Measurements from ENCODE around the gene SRP14. TPM values are rescaled to one million over a fixed set of nuclear protein-coding genes. Genes with fewer than 3 reads are reported as not detected.
A peak's percentile ranks its signal among the peaks of the same experiment; 100 is the strongest.
"Not testable (repeated sequence)": the region's sequence is repeated elsewhere in the genome, so short reads cannot be mapped to it uniquely, and the experiment has no call there.

The SRP14 gene
- polyA plus RNA-seq (ENCODE audit: insufficient read depth in 1 of 5, insufficient read length in 5 of 5, low replicate concordance in 1 of 5): 100 to 1,000 TPM; 506 to 659 (median 563) TPM
- long read RNA-seq, donor 1, transcript SRP14-201 (5 exons, 1,077 nt): major isoform, 725 of 919 reads
- long read RNA-seq, donor 1, transcript SRP14-205 (4 exons, 578 nt): minor isoform, 12 of 919 reads
- long read RNA-seq, donor 1, transcript SRP14-204 (4 exons, 780 nt): minor isoform, 59 of 919 reads
- long read RNA-seq, donor 1, partial matches to known transcripts: 75 of 919 reads
- long read RNA-seq, donor 1, other reads (novel, unspliced or antisense): 47 of 919 reads
- long read RNA-seq, donor 2, transcript SRP14-201 (5 exons, 1,077 nt): major isoform, 376 of 447 reads
- long read RNA-seq, donor 2, transcript SRP14-204 (4 exons, 780 nt): minor isoform, 21 of 447 reads
- long read RNA-seq, donor 2, partial matches to known transcripts: 13 of 447 reads
- long read RNA-seq, donor 2, other reads (novel, unspliced or antisense): 33 of 447 reads
- long read RNA-seq, donor 3, transcript SRP14-204 (4 exons, 780 nt): minor isoform, 48 of 615 reads
- long read RNA-seq, donor 3, transcript SRP14-201 (5 exons, 1,077 nt): major isoform, 456 of 615 reads
- long read RNA-seq, donor 3, partial matches to known transcripts: 66 of 615 reads
- long read RNA-seq, donor 3, other reads (novel, unspliced or antisense): 39 of 615 reads
- long read RNA-seq, donor 4, transcript SRP14-201 (5 exons, 1,077 nt): major isoform, 302 of 399 reads
- long read RNA-seq, donor 4, transcript SRP14-204 (4 exons, 780 nt): minor isoform, 36 of 399 reads
- long read RNA-seq, donor 4, transcript SRP14-205 (4 exons, 578 nt): minor isoform, 8 of 399 reads
- long read RNA-seq, donor 4, partial matches to known transcripts: 23 of 399 reads
- long read RNA-seq, donor 4, other reads (novel, unspliced or antisense): 29 of 399 reads
- long read RNA-seq, donor 5, transcript SRP14-204 (4 exons, 780 nt): minor isoform, 42 of 942 reads
- long read RNA-seq, donor 5, transcript SRP14-205 (4 exons, 578 nt): minor isoform, 14 of 942 reads
- long read RNA-seq, donor 5, transcript SRP14-201 (5 exons, 1,077 nt): major isoform, 766 of 942 reads
- long read RNA-seq, donor 5, partial matches to known transcripts: 47 of 942 reads
- long read RNA-seq, donor 5, other reads (novel, unspliced or antisense): 72 of 942 reads
- long read RNA-seq, donor 6, transcript SRP14-205 (4 exons, 578 nt): minor isoform, 6 of 754 reads
- long read RNA-seq, donor 6, transcript SRP14-204 (4 exons, 780 nt): minor isoform, 36 of 754 reads
- long read RNA-seq, donor 6, transcript SRP14-201 (5 exons, 1,077 nt): major isoform, 584 of 754 reads
- long read RNA-seq, donor 6, partial matches to known transcripts: 66 of 754 reads
- long read RNA-seq, donor 6, other reads (novel, unspliced or antisense): 61 of 754 reads
- long read RNA-seq, donor 7, transcript SRP14-205 (4 exons, 578 nt): minor isoform, 5 of 299 reads
- long read RNA-seq, donor 7, transcript SRP14-201 (5 exons, 1,077 nt): major isoform, 249 of 299 reads
- long read RNA-seq, donor 7, transcript SRP14-204 (4 exons, 780 nt): minor isoform, 16 of 299 reads
- long read RNA-seq, donor 7, partial matches to known transcripts: 0 of 299 reads
- long read RNA-seq, donor 7, other reads (novel, unspliced or antisense): 29 of 299 reads
- long read RNA-seq, donor 8, transcript SRP14-201 (5 exons, 1,077 nt): major isoform, 235 of 300 reads
- long read RNA-seq, donor 8, transcript SRP14-204 (4 exons, 780 nt): minor isoform, 28 of 300 reads
- long read RNA-seq, donor 8, partial matches to known transcripts: 20 of 300 reads
- long read RNA-seq, donor 8, other reads (novel, unspliced or antisense): 14 of 300 reads

GRCh38 chr15:40038638-40039543, at the start of gene SRP14:
TSS of gene SRP14 (minus strand) at chr15:40039181. CDS start at chr15:40039116, 65 bp downstream.
- DNase-seq: peak; percentile 94

- DNase-seq: no peak
These were observed 49.3 kb upstream of the SRP14 start for GRCh38 chr15:40087991-40088928.

- DNase-seq: no peak
These were observed 48.3 kb upstream of the SRP14 start for GRCh38 chr15:40087068-40087810.

GRCh38 chr15:40085266-40085665, 46.3 kb upstream of the SRP14 start:
- no peak for DNase-seq

GRCh38 chr15:40084650-40085049, 45.7 kb upstream of the SRP14 start:
- DNase-seq: no peak

- DNase-seq: no peak
These were observed 43.4 kb upstream of the SRP14 start for GRCh38 chr15:40082195-40082883.

GRCh38 chr15:40081691-40082194, 42.8 kb upstream of the SRP14 start:
- DNase-seq: peak; percentile 71 to 82

- no peak for DNase-seq
These were observed 41.9 kb upstream of the SRP14 start for GRCh38 chr15:40080847-40081246.

GRCh38 chr15:40080104-40080503, 41.1 kb upstream of the SRP14 start:
- DNase-seq: no peak

- no peak for DNase-seq
These were observed 40.5 kb upstream of the SRP14 start for GRCh38 chr15:40079456-40079855.

- DNase-seq: no peak
These were observed 36.5 kb upstream of the SRP14 start for GRCh38 chr15:40075298-40076044.

GRCh38 chr15:40074656-40075055, 35.7 kb upstream of the SRP14 start:
- not testable (repeated sequence) for DNase-seq

GRCh38 chr15:40073716-40074490, 34.9 kb upstream of the SRP14 start:
- not testable (repeated sequence) for DNase-seq

GRCh38 chr15:40072216-40072990, 33.4 kb upstream of the SRP14 start:
- no peak for DNase-seq

All from right lung (tissue), 10 donors.